SK-N-SH (cell line): ENCODE measurements around the gene PIEZO2.

Experiments used
- FOXM1 ChIP-seq: IDR thresholded peaks from 2 replicates; pipeline ENCODE4 v1.4.0; 2012; ENCODE audit warnings: low read depth, mild to moderate bottlenecking
- MXI1 ChIP-seq: IDR thresholded peaks from 2 replicates; pipeline ENCODE4 v1.6.1; 2012; ENCODE audit warnings: mild to moderate bottlenecking, low read depth, low read length, improper control_type of control experiment
- NFIC ChIP-seq: IDR thresholded peaks from 2 replicates; pipeline ENCODE4 v1.4.0; 2012; ENCODE audit warnings: borderline replicate concordance
- POLR2AphosphoS5 ChIP-seq: IDR thresholded peaks from 2 replicates; pipeline ENCODE4 v1.6.1; 2012; ENCODE audit warnings: low read depth, low read length
- RAD21 ChIP-seq: IDR thresholded peaks from 2 replicates; pipeline ENCODE4 v1.6.1; 2012; ENCODE audit warnings: mild to moderate bottlenecking, low read length
- RCOR1 ChIP-seq: fragments of 150-350 bp; IDR thresholded peaks from 2 replicates; pipeline ENCODE4 v1.6.1; 2017; ENCODE audit warnings: antibody characterized with exemption, low read length
- YY1 ChIP-seq: IDR thresholded peaks from 2 replicates; pipeline ENCODE4 v1.4.0; 2012; ENCODE audit warnings: low read depth, mild to moderate bottlenecking
- TF ChIP-seq, protein P1 (sequence below): fragments of 200-600 bp; sonication (generic); IDR thresholded peaks from 2 replicates; pipeline ENCODE4 v1.6.1; 2017; ENCODE audit warnings: antibody characterized with exemption, mild to moderate bottlenecking, moderate library complexity
- TF ChIP-seq, protein P2 (sequence below): IDR thresholded peaks from 2 replicates; pipeline ENCODE4 v1.6.1; 2012; ENCODE audit warnings: mild to moderate bottlenecking, low read depth, low read length, moderate library complexity
- TF ChIP-seq, protein P3 (sequence below): IDR thresholded peaks from 2 replicates; pipeline ENCODE4 v1.4.0; 2012; ENCODE audit warnings: low read depth

DNA sequence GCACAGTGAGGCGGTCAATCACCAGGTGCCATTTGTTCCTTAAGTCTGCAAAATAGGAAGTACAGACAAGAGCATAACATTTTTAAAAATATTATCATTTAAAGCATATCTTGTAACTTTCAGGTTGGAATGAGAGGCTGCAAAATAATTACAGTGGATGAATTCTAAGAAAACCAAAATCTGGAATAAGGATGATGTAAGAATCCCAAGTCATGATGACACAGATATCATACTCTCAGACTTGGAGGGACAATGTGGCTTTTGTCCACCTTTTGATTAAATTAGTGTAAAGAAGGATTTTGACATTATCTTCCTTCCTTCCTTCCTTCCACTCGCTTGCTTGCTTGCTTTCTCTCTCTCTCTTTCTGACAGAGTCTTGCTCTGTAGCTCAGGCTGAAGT lies 379.1 kb downstream of the PIEZO2 start:
- TF ChIP-seq, protein P1, sequence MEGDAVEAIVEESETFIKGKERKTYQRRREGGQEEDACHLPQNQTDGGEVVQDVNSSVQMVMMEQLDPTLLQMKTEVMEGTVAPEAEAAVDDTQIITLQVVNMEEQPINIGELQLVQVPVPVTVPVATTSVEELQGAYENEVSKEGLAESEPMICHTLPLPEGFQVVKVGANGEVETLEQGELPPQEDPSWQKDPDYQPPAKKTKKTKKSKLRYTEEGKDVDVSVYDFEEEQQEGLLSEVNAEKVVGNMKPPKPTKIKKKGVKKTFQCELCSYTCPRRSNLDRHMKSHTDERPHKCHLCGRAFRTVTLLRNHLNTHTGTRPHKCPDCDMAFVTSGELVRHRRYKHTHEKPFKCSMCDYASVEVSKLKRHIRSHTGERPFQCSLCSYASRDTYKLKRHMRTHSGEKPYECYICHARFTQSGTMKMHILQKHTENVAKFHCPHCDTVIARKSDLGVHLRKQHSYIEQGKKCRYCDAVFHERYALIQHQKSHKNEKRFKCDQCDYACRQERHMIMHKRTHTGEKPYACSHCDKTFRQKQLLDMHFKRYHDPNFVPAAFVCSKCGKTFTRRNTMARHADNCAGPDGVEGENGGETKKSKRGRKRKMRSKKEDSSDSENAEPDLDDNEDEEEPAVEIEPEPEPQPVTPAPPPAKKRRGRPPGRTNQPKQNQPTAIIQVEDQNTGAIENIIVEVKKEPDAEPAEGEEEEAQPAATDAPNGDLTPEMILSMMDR = no peak
- no peak for TF ChIP-seq RCOR1
- no peak for TF ChIP-seq MXI1
- TF ChIP-seq, protein P2, sequence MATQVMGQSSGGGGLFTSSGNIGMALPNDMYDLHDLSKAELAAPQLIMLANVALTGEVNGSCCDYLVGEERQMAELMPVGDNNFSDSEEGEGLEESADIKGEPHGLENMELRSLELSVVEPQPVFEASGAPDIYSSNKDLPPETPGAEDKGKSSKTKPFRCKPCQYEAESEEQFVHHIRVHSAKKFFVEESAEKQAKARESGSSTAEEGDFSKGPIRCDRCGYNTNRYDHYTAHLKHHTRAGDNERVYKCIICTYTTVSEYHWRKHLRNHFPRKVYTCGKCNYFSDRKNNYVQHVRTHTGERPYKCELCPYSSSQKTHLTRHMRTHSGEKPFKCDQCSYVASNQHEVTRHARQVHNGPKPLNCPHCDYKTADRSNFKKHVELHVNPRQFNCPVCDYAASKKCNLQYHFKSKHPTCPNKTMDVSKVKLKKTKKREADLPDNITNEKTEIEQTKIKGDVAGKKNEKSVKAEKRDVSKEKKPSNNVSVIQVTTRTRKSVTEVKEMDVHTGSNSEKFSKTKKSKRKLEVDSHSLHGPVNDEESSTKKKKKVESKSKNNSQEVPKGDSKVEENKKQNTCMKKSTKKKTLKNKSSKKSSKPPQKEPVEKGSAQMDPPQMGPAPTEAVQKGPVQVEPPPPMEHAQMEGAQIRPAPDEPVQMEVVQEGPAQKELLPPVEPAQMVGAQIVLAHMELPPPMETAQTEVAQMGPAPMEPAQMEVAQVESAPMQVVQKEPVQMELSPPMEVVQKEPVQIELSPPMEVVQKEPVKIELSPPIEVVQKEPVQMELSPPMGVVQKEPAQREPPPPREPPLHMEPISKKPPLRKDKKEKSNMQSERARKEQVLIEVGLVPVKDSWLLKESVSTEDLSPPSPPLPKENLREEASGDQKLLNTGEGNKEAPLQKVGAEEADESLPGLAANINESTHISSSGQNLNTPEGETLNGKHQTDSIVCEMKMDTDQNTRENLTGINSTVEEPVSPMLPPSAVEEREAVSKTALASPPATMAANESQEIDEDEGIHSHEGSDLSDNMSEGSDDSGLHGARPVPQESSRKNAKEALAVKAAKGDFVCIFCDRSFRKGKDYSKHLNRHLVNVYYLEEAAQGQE = no peak
- no peak for TF ChIP-seq YY1
- TF ChIP-seq FOXM1 = no peak
- TF ChIP-seq, protein P3, sequence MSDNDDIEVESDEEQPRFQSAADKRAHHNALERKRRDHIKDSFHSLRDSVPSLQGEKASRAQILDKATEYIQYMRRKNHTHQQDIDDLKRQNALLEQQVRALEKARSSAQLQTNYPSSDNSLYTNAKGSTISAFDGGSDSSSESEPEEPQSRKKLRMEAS = no peak
- TF ChIP-seq RAD21 = no peak
- TF ChIP-seq NFIC = no peak
- no peak for TF ChIP-seq POLR2AphosphoS5
